GM19438 (cell line): Measurements from ENCODE around the gene CD96.

ENCODE experiments used
- ATAC-seq: cut with Tn5 transposase; IDR thresholded peaks from one replicate; pipeline ENCODE4 v1.9.1; 2021; ENCODE audit warnings: low read depth; ENCODE audit not compliant: unreplicated experiment

The CD96 gene

DNA sequence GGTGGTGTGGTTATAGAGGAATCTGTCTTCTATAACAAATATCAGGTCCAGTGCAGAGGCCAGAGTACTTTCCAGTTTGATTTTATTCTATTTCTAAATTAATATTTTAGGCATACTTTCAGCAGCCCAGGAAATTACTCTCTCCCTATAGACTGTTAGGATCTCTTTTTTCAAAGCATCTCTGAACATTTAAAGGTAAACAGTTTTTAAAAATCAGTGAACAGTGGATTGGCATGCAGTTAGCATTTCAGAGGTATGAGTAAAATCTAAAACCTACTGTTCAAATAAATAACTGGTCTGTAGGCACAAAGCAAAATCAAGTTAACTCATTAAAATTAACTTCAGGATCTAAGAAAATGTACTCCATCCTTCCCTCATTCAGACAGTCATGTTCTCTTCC lies 50.1 kb downstream of the CD96 start:
- ATAC-seq = no peak

GRCh38 chr3:111592936-111593335 lies 50.9 kb downstream of the CD96 start:
- no peak for ATAC-seq

DNA sequence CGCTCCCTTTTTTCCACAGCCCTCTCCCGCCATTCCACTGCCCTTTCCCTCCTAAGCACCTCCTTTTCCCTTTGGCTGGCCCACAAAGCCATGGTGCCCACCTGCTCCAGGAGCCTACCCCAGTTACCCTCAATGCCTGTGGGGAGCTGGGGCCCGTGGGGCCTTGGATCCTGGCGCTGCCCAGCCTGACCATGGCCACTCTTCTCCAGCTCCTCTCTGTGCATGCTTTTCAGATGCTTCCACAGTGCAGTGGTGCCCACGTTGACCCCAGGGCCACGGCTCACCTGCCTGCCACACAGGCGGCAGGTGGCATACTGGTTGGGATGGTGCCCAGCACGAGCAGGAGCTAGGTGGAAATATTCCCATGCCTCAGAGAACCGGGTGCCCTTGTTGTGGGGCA lies 51.7 kb downstream of the CD96 start:
- ATAC-seq = peak; percentile 7

- ATAC-seq = peak; percentile 70
Observed at GRCh38 chr3:111594205-111594604, 52.2 kb downstream of the CD96 start.

DNA sequence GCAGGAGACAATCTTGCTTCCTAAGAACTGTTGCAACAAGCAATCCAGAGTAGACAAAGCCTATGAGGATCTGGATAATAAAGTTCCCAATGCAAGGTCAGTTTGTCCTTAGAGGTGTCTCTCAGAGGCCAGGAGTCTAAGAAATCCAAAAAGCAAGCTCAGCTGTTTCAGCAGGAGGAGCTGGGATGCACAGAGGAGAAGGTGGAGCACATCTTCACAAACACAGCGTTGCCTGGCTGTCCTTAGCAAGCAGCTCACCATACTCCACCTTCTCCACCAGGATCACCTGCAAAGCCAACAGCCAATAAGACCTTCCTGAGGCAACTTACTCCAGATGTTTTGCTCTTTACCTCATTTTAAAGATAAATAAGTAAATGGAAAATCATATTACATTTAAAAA lies 52.8 kb downstream of the CD96 start:
- ATAC-seq = no peak

DNA sequence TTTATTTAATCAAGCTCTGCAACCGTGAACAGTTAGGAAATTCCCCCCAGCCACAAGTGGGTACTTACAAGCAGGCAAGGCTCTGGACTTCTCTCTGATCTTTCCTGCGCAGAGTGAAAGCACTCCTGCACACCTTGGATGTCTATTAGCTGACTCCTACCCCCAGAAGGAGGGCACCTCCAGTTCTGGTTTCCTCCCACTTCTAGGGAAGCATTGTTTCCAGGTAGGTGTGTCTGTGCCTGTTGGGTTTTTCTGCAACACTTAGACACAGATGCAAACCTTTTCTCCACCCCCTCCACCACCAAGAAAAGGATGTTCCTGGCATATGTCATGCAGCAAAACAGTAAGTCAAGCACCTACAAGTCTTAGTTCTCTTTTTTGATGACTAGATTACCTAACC lies 53.2 kb downstream of the CD96 start, which contains the start of gene ZBED2:
TSS of gene ZBED2 (minus strand) at position 115 of the 400 bp plus-strand sequence. CDS start 1,145 bp downstream, outside the sequence.
- ATAC-seq = no peak

DNA sequence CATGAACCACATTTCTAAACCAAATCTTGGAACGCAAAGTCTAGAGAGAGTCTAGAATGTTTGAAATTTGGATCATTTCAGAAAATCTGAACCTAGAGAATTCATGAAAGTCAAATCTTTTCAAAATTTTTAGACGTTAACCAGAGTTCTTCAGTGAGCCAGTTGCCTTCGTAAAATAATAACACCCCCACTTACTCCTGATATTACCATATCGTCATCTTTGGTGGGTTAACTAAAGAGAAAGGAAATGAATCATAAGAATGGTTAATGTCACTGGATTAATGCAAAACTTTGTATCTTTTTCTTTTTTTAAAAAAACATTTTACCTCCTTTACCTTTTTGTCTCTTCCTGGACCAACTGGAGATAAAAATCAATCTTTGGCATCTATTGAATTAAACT lies 54.3 kb downstream of the CD96 start:
- ATAC-seq = no peak

GRCh38 chr3:111598139-111598538 lies 56.1 kb downstream of the CD96 start:
- ATAC-seq = no peak

GRCh38 chr3:111598552-111598951 lies 56.6 kb downstream of the CD96 start:
- no peak for ATAC-seq

GRCh38 chr3:111601810-111602209 lies 59.8 kb downstream of the CD96 start:
- no peak for ATAC-seq

- ATAC-seq = no peak
Observed at GRCh38 chr3:111603679-111604078, 61.7 kb downstream of the CD96 start.

DNA sequence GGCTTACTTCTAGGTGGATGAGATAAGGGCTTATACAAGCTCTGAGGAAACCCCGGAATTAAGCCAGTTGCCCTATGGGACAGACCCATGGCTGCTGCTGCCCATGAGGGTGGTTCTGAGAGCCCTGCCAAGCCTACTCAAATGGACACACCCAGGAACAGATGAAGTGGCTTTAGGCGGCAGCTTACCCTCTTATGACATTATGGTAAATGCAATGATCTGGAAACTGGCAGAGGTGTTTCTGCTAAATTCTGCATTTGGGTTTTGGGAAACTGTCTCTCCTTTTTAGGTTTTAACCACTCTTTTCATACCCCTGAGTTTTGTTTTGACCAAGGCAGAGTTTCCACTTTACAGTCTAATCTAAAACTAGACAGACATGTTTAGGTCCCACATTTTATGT lies 62.1 kb downstream of the CD96 start:
- no peak for ATAC-seq

DNA sequence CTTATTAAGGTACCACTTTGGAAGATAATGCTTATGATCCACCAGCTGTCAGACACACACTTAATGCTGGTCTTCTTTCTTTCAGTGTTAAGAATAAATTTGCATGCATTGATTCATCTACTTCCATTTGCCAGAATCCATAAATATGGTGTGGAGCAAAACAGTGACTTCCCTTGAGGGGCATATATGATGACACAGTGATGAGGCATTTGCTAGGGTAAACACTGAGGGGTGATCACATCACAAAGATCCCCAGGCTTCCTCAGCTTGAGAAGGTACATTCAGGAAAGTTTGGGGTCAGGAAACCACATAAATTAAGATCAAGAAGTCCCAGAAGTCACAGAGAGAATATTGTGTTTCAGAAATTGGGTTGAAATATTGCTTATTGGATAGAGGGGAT lies 63.0 kb downstream of the CD96 start:
- ATAC-seq = no peak

DNA sequence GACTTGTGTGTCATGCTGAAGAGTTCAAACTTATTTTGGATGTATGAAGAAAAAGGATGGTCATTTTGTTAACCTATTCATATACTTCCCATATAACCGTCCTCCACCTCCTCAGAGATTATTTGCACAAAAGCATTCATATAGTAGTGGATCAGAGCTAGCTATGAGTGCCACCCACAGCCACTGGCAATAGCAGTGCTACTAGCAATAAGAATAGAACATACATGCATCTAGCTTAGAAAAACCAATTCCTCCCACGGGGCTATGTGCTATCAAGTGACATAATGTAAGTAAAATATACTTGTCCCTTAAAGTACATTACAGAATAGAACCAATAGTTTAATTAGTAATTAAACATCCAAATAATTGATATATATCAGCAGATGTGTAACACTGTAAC lies 63.5 kb downstream of the CD96 start:
- ATAC-seq = no peak

- no peak for ATAC-seq
Observed at GRCh38 chr3:111607240-111607920, 65.4 kb downstream of the CD96 start.

GRCh38 chr3:111608383-111608782 lies 66.4 kb downstream of the CD96 start:
- no peak for ATAC-seq

DNA sequence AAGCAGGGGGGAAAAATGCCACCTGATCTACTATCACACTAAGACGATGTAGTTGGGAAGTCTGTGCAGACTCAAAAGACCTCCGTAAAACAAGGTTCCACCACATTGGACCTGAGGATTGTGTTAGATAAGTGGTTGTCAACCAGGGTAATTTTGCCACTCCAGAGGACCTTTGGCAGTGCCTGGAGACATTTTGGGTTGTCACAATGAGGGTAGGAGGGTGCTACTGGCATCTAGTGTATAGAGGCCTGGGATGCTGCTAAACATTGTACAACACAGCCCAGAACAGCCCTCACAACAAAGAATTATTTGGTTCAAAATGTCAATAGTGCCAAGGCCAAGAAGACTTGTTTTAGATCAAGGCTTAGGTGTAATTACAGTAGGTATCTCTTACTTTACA lies 67.7 kb downstream of the CD96 start:
- no peak for ATAC-seq

- ATAC-seq = peak; percentile 95
Observed at GRCh38 chr3:111610189-111610588, 68.2 kb downstream of the CD96 start.

GRCh38 chr3:111610612-111611054 lies 68.6 kb downstream of the CD96 start:
- ATAC-seq = peak; percentile 27

DNA sequence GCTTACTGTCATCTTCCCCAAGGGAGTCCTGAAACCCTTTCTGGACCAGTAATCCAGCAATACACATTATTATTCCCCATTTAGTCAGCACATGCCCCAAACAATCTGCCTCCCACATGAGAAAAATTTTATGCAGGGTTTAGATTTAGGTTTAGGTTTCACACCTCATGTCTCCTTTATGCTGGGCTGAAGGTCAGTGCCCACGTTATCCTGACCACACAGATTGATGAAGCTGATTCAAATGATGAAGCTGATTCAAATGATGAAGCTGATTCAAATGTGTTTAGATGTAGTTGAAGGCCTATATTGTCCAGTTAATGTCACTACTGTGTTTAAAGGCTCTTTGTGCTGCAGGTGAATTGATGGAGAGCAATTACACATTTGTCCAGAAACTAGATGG lies 71.3 kb downstream of the CD96 start:
- ATAC-seq = no peak

- ATAC-seq = no peak
Observed at GRCh38 chr3:111615880-111616279, 73.9 kb downstream of the CD96 start.

DNA sequence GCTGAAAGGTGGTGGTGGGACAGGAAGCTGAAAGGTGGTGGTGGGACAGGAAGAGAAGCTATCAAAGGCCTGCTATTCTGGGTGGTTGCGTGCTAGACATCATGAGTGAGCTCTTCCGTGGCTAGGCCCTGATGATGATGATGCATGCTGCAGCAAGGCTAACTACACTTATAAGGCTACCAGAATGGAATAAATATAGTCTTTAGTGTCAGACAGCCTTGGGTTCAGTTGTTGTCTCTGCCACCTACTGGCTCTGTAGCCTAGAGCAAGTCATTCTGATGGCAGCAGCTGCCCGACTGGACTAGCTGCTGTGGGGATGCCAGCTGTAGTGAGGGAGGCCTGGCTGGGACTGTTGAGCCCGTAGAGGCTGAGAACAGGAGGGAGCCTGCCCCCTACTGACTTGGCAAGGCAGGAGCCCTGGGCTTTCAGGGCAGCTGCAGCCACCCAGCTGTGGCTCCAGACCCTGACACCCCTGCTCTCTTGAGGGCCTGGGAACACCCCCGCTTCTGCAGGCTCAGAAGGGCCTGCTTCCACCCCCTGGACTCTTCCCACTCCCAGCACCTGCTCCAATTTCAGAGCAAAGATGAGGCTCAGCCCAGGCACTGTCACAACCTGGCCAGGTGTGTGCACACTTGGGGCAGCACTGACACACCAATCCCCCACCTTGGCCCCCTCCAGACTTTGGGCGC lies 74.6 kb downstream of the CD96 start:
- ATAC-seq = peak; percentile 71
